ENCODE data around the gene HDGFL3. TPM values are rescaled to one million over a fixed set of nuclear protein-coding genes. Genes with fewer than 3 reads are reported as not detected.

HDGFL3 gene
- total RNA-seq, 1 donor from 2014 or later: 66.2 TPM

DNA sequence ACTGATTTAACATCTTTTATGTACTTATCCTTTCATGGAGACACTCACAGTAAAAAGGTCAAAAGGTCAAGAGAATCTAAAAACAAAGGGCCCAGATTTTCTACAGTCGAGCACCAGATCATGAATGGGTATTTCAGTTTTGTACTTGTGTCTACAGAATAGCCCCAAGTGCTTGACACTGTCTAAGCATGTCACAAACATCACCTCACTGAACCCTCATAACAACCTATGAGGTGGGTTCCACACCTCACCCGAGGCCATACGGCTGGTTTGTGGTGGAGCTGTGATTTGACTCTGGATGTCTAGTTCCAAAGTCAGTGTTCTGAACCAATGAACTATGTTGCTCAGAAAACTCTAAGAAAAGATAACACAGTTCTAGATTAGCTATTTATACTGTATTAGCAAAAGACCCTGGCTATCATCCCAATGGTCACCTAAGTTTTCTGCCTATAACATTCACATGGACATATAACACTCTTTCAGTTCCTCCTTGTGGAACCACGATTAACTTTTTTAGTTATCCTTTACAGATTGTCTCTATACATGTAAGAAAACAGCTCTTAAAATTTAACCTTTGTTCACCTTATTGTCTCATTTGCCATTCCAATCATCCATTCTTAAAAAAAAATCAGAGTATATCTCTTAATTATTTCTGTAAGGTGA lies 74.6 kb downstream of the HDGFL3 start:
- DNase-seq (ENCODE audit: extremely low read depth, low read depth, low spot score): no peak

DNA sequence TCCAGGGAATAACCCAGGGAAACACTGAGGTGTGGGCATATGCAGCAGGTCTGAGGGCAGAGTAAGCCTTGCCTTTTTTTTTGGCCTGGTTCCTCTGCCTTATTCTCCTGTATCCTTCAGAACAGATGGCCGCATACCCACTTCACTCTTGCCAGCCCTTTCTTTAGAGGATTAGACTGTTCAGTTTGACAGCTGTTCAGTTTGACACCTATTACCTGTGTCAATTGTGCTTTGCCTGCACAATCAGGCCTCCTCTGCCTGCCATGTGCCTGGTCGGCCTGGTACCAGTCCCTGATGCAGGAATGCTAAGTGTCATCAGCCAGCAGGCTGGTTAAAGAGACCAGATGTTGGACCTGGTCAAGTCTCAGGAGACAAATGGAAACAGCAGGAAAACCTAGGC lies 77.8 kb downstream of the HDGFL3 start:
- DNase-seq (ENCODE audit: extremely low read depth, low read depth, low spot score): no peak

DNA sequence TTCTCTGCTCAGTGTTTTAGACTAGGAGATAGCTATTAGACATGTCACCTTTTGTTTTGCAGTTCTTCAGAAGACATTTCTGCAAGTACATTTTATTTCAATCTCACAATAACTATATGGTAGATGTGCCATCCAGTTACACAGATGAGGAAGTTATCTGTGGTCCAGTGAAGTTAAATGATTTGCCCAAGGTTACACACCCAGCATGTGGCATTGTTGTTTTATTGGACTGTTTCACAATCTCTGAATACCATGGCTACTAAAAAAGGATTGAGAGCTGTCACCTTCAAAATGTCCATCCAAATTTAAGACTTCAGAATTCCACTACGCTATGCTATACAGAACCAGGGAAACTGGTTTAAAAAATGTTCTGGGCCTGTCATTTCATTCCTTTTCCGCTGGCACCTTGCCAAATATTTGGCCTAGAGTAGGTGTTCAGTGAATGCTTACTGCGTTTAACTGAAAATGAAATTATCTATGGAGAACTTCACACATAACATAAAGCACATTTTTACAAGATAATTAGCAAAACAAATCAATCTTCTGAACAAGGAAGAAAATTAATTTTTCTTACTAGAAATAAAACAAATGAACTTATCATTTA lies 80.0 kb downstream of the HDGFL3 start:
- DNase-seq (ENCODE audit: extremely low read depth, low read depth, low spot score): no peak

DNA sequence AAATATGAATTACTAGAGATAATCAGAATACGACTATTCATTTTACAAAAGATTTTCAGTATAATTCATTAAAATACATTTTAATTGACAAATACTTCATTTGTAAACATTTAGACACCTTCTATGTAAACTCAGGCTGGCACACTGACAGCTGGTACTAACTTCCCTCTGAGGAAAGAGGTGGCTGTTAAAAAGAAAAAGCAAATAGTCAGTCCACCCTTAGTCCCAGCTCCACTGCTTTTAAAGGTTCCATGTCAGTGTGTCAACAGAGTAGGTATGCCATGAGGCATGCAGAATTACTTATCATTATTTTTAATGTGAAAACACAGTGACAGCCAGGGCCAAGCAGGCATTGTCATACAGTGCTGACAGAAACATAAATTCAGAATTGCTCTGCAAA lies 84.1 kb downstream of the HDGFL3 start:
- no peak for DNase-seq (ENCODE audit: extremely low read depth, low read depth, low spot score)

DNA sequence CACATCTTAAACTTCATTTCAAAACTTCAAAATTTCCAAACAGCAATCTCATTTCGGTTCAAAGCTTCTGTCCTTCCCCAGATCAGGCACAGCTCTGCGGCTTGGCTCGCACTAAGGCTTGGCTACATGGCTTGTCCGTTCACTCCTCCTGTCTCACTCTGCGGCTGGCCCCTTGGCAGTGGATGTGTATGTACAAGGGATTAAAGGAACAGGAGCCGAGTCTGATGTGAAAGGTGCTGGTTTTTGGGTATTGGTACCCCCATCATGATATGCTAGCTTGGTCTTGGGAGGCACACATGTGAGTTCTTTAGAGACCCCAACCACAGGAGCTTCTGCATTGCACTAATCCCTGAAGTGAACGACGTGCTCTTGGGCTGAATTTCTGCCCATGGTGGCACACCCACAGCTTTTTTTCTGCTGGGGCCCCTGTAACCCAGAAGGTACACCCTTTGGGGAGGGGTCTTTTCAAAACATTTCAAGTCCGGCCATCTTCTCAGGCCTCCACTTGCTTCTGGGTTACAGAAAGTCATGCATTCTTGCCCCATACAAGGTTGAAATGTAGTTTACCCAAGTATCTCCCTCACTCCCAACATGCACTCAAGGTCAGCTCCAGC lies 87.5 kb downstream of the HDGFL3 start:
- DNase-seq (ENCODE audit: extremely low read depth, low read depth, low spot score): no peak

DNA sequence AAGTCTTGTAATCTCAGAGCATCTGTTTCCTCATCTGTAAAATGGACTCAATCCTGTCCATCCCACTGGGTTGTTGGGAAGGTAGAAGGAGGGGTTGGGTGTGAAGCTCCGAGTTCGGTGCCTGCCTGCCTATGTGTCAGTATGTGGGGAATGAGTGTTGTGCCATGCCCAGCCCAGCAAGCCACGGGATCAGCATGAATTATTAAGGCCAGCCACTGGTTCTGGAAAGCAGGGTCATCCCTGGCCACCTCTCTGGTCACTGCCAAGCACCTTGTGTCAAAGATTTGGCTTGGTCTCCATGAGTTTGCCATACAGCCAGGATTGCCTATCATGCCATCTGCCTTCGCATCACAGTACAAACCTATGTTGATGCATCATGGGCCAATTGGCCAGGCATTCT lies 88.7 kb downstream of the HDGFL3 start:
- no peak for DNase-seq (ENCODE audit: extremely low read depth, low read depth, low spot score)

DNA sequence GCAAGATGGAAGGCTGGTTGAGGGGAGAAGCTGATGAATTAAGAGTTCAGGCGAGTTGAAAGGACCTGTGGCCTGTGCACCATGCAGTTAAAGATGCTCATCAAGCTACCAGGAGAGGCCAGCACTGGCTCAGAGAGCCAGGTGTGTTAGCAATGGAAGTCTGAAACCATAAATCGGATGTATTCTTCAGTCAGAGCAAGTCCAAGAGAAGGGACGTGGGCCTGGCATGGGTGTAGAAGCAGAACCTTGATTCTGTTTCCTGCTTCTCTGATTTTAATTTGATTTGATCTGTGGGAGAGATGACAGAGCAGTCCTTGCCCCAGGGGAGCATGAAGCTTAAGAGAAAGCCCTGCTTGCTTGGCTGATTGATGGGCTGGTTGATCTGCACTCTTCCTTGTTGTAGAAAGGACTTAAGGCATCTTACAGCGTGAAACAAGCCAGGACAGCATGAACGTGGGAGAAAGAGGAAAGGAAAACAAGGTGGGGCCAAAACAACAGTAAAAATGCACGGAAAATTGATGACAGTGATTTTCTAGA lies 89.3 kb downstream of the HDGFL3 start:
- DNase-seq (ENCODE audit: extremely low read depth, low read depth, low spot score): no peak

DNA sequence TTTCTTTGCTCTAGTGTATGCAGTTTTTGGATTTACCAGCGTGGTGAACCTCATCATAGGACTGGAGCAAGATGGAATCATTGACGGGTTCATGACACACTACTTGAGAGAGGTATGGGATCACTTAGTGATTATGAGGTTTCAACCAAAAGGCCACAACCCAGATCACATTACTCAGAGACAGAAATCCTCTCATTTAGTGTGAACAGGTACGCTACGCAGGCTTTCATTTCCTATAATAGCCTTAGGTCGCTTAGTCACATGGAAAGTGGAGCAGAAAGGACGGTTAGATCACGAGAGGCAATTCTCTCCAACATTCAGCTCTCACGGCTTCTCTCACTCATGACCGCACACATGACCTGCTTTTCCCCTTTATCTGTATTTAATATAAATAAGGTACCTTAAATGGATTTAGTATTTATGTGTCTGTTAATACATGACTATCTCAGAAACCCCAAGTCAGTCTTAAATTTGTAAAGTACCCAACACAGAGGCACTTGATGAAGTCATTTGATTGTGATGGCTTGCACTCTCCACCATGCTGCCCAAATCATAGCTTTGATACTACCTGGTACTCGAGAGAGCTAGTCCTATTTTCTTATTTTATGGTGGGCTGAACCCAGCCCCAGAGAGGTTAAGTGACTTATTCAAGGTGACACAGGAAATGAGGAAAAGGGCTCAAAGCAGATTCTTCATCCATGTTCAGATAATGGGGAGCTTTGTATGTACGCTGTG lies 91.6 kb downstream of the HDGFL3 start:
- no peak for DNase-seq (ENCODE audit: extremely low read depth, low read depth, low spot score)

DNA sequence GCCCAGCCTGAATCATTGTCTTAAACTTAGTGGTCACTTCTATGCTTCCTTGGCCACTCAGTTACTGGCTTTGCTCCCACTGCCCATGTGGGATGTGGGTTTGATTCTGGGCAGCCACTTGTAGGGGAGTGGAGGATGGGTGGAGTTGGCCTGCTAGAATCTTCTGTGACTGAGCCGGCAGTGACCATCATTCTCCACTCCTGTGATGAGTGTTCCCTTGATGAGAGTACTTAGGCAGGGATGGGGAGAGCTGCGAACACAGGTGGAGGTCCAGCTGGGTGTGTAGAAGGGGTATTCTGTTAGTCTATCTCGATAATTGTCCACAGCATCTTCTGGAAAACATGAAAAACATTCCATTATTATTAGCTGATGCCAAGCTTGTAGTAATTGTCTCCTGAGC lies 92.2 kb downstream of the HDGFL3 start:
- no peak for DNase-seq (ENCODE audit: extremely low read depth, low read depth, low spot score)

DNA sequence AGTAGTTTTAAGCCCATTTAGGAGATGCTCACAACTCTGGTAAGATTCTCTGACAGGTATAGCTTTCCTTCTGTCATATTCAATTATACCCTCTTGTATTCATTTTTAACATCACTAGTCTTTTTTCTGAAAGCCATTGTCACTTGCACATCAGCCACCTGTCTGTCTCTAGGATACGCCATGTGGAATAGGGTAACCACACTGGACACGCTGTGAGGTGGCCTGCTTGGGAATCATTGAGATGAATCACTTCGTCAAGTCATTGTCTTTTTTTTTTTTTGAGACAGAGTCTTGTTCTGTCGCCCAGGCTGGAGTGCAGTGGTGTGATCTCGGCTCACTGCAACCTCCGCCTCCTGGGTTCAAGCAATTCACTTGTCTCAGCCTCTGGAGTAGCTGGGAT lies 92.8 kb downstream of the HDGFL3 start:
- no peak for DNase-seq (ENCODE audit: extremely low read depth, low read depth, low spot score)

DNA sequence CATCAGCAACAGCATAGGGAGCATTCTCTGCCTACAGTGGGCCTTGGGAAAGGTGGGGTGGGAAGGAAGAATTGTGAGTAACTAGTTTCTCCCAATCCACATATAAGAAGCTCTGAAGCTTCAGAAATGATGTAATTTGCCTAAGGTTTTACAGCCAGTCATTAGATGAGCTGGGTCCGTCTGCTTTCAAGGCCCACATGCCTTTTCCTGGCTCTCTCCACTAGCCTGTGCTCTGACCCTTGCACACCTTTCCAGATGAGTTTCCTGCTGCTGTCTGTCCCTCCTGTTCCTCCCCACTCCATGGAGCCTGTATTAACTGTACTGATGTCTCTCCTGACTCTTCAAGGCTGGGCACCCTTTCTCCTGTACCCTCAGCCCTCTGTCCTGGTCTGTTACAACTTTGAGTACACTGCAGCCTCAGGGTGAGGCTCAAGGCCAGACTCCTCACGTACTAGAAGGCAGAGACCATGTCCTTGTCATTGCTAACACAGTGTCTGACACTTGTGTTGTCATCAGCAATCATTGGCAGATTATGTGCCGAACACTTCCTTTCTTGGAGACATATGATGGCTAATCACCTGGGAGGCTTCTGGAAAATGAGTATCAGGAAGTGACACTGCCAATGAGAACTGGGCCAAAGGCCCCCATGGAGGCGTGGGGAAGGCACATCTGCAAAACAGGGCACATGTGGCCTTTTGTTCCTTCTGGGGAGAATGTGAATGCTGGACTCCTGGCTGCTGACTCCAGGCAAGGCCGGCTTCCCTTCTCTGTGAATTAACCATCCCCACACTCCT lies 93.5 kb downstream of the HDGFL3 start:
- no peak for DNase-seq (ENCODE audit: extremely low read depth, low read depth, low spot score)

DNA sequence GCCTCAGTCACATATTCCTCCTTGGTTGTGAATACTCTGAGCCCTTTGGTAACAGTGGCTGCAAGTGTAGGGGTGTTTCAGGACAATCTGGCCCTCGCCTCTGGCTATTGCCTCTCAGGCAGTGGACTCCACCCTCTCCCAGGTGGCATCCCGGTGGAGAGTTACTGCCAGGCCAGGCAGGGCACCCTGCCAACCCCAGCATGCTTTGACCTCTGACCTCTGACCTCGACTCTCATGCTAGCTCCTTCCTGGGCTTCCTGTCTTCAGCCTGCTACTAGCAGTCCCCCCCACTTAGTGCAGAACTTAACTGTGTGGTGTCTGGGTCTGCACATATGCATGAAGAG lies 94.7 kb downstream of the HDGFL3 start:
- no peak for DNase-seq (ENCODE audit: extremely low read depth, low read depth, low spot score)

DNA sequence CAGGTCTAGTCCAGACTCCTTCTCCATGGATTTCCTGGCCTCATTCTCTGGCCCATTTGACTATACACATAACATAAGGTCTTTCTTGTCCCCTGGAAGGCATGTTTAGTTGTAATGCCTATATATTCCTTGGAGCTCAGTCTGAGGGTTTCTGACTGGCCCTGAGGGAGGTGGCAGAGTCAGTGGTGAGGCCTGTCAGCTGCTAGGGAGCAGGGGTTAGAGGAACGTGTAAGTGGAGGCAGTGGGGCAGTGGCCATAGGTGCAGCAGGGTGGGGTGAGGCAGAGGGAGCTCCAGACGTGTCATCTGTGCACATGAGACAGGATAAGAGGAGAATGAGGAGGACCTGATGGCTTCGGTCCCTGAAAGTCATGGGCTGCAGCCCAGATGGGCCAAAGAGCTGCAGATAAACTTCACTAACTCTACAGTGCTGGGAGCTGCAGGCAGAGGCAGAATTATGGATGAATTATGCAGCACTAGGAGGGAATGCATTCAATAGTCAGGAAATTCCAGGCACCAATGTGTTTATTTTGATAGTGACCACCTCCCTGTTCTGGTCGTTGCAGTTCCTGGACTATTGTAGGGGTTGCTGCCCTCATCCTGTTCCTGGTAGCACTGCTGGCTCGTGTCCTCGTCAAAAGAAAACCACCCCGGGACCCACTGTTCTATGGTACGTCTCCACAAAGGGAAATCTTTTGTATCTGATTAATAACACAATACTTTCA lies 95.2 kb downstream of the HDGFL3 start:
- DNase-seq (ENCODE audit: extremely low read depth, low read depth, low spot score): peak; percentile 80

DNA sequence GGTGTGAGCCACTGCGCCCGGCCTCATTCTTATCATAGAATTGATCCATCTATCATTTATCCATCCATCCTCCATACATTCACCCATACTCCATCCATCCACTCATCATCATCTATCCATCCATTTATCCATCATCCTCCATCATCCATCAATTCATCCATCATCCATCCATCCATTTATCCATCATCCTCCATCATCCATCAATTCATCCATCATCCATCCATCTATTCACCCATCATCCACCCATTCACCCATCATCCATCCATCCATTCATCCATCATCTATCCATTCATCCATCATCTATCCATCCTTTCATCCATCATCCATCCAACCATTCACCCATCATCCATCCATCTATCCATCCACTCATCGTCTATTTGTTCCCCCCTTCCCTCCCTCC lies 96.5 kb downstream of the HDGFL3 start:
- no peak for DNase-seq (ENCODE audit: extremely low read depth, low read depth, low spot score)

DNA sequence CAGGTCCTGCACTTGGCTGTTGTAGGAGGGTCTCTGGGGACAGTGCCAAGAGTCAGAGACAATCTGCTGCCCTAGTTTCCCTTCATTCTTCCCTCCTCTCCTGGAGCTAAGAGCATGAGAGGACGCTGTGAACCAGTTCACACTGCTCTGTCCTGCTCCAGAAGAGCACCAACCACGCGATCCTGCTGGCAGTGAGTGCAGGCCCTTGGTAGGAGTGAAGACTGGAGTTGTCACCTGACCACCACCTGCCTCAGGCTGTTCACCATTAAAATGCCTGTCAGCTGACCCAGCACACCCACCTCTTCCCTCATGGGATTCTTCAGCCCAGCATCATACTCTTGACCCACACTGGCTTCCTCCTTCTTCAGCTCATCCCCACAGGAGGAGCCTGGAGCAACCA lies 97.2 kb downstream of the HDGFL3 start:
- DNase-seq (ENCODE audit: extremely low read depth, low read depth, low spot score): no peak

DNA sequence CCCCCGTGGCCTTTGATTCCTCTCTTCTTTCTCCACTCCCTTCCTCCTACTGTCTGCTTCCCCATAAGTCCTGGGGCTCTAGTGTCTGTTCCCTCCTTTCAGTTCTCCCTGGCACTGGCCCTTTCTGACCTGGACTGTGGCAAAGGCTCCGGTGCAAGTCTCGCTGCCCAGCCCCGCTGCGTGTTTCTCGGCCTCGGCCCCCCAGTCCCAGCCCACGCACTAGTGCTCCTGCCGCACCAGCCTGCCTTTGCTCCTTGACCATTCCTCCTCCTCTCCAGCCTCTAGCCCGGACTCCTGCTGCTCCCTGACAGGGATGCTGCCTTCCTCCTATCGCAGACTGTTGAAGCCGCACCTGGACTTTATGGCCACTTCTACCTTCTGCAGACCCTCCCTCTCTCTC lies 98.1 kb downstream of the HDGFL3 start:
- DNase-seq (ENCODE audit: extremely low read depth, low read depth, low spot score): no peak

DNA sequence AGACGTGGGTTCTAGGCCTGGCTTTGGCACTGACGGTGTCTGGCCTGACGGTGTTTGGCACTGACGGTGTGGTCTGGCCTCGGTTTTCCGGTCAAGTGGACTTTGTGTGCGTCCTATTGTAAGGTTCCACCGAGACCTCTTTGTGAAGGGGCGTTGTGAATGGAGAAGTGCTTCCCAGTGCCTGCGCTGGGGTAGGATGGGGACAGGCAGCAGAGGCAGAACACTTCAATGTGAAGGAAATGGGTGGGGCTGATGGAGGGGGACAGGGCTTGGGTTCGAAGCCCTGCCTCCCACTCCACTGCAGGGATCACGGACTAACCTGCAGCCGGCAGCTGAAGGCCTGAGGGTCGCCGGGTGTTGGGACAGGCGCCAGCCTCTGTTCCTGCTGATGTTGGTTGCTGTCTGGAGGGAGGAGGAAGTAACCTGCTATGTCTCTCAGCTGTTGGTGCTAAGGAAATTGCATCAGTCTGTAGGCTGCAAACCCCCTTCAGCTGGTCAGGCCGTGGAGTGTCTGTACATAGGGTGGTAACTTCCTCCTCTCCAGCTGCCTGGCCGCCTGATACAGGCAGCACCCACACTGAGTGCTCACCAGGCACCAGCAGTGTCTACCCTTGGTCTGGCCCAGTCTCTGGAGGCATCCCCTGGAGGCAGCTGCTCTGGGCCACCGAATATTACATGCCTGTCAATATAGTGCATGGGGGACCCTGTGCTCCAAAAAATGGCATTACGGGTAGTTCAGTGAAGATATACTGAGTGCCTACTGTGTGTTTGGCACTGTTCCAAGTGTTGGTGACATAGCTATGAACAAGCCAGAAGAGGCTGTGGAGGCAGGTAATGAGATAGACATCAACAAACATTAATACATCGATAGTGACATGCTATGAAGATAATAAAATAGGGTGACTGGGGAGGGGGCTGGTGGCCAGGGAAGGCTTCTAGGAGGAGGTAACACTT lies 99.1 kb downstream of the HDGFL3 start:
- peak; percentile 60 for DNase-seq (ENCODE audit: extremely low read depth, low read depth, low spot score)

DNA sequence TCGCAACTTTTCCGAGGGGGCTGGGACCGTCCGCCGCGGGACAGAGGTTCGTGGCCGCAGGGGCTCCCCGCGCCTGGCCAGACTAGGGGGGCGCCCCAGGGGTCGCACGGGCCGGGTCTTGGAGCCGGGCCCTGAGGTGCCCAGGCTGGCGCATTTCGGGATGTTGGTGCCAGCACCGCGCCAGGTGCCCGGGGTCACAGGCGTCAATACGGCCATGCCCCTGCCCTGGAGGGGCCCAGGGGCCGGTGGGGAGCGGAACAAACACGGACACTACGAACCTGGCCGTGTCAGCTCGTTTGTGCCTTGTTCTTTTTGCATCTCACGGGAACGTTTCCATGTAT lies 99.8 kb downstream of the HDGFL3 start:
- no peak for DNase-seq (ENCODE audit: extremely low read depth, low read depth, low spot score)

Measured in glomerular endothelial cell (primary cell).